ENCODE results near the gene POLE3.

GRCh38 chr9:113397203-113397631 lies 13.3 kb downstream of the POLE3 start:
- TF ChIP-seq PATZ1 (CRISPR knock-in tag; IDR thresholded peaks at IDR 0.05; ENCODE audit: borderline replicate concordance), result no peak
- TF ChIP-seq ESRRG (CRISPR knock-in tag; IDR thresholded peaks at IDR 0.05), result no peak
- TF ChIP-seq RARB (CRISPR knock-in tag; IDR thresholded peaks at IDR 0.05), result no peak
- no peak for TF ChIP-seq ZFP30 (CRISPR knock-in tag; IDR thresholded peaks at IDR 0.05)
- TF ChIP-seq ZC3H10 (CRISPR knock-in tag; IDR thresholded peaks at IDR 0.05), result no peak
- TF ChIP-seq OSR1 (CRISPR knock-in tag; IDR thresholded peaks at IDR 0.05), result no peak
- no peak for TF ChIP-seq ARNTL (CRISPR knock-in tag; IDR thresholded peaks at IDR 0.05; ENCODE audit: borderline replicate concordance, low read depth)
- no peak for TF ChIP-seq CREB5 (CRISPR knock-in tag; IDR thresholded peaks at IDR 0.05; ENCODE audit: low read depth)
- TF ChIP-seq GLIS3 (CRISPR knock-in tag; IDR thresholded peaks at IDR 0.05), result no peak
- TF ChIP-seq ZNF8 (CRISPR knock-in tag; IDR thresholded peaks at IDR 0.05), result no peak
- TF ChIP-seq ZNF565 (CRISPR knock-in tag; conservative IDR thresholded peaks at IDR 0.05; ENCODE audit: low read depth), result no peak

Data from SK-N-SH treated with all-trans-retinoic acid at 6 μM for 48 hours (cell line).